Panc1 (cell line): ENCODE measurements around the gene ENTPD7. TPM values are rescaled to one million over a fixed set of nuclear protein-coding genes. Genes with fewer than 3 reads are reported as not detected.

Source experiments
- ATAC-seq: fragments of 200-7000 bp; cut with Tn5 transposase; 2 replicates; pipeline ENCODE4 v1.9.1; 2020; ENCODE audit warnings: mild to moderate bottlenecking, moderate library complexity
- BruUV-seq: library from RNA; stranded (reverse); fragments of 400-500 nt; replicated peaks from 2 replicates; lab custom pipeline; 2021; lab: Mats Ljungman, UMichigan
- CTCF ChIA-PET: fragments of 300-600 bp; sonication (Branson Sonifier 250); formaldehyde crosslinking; loops from one replicate; lab custom pipeline; 2022; ENCODE audit warnings: antibody characterized with exemption; lab: Charles Lee
- POLR2A ChIA-PET: fragments of 300-600 bp; sonication (Branson Sonifier 250); formaldehyde crosslinking; loops from one replicate; lab custom pipeline; 2022; ENCODE audit warnings: antibody characterized with exemption; lab: Charles Lee
- DNase-seq: peaks from one replicate; pipeline ENCODE4 v3.0.0-alpha.2; 2010; ENCODE audit warnings: low read depth, low spot score
- H3K27ac ChIP-seq: 2 replicates; pipeline ENCODE4 v1.5.1; 2011; ENCODE audit warnings: mild to moderate bottlenecking, low read length, inconsistent platforms
- H3K27me3 ChIP-seq: fragments of 200-500 bp; sonication (Bioruptor generic); 2 replicates; pipeline ENCODE4 v1.6.0; 2014; ENCODE audit warnings: low read length, inconsistent platforms; ENCODE audit not compliant: control insufficient read depth, insufficient read depth
- H3K36me3 ChIP-seq: fragments of 200-500 bp; sonication (Bioruptor generic); 2 replicates; pipeline ENCODE4 v1.5.1; 2014; ENCODE audit warnings: inconsistent platforms, mild to moderate bottlenecking, low read length, moderate library complexity; ENCODE audit not compliant: control insufficient read depth, insufficient read depth
- H3K4me1 ChIP-seq: 2 replicates; pipeline ENCODE4 v1.5.1; 2011; ENCODE audit warnings: inconsistent platforms, mild to moderate bottlenecking, low read length, moderate library complexity; ENCODE audit not compliant: control insufficient read depth, insufficient read depth
- H3K4me3 ChIP-seq, 2 experiments: 2 replicates each; pipeline ENCODE4 v1.5.1; 2011 to 2012; ENCODE audit warnings: low read depth in 2 of 2, low read length in 2 of 2, mild to moderate bottlenecking in 2 of 2, inconsistent platforms in 1 of 2, moderate library complexity in 1 of 2
- H3K9me3 ChIP-seq: fragments of 200-500 bp; sonication (Bioruptor generic); 2 replicates; pipeline ENCODE4 v1.5.1; 2014; ENCODE audit warnings: low read depth, mild to moderate bottlenecking, inconsistent platforms, low read length, moderate library complexity; ENCODE audit not compliant: control insufficient read depth, insufficient read depth
- POLR2AphosphoS5 ChIP-seq: IDR thresholded peaks from 2 replicates; pipeline ENCODE4 v1.6.1; 2012; ENCODE audit warnings: mild to moderate bottlenecking, low read depth, low read length, moderate library complexity
- SIN3A ChIP-seq: IDR thresholded peaks from 2 replicates; pipeline ENCODE4 v1.6.1; 2012; ENCODE audit warnings: low read depth, mild to moderate bottlenecking, low read length, moderate library complexity, borderline replicate concordance; ENCODE audit not compliant: insufficient read depth
- TCF7L2 ChIP-seq: IDR thresholded peaks from 2 replicates; pipeline ENCODE4 v1.6.1; 2011; ENCODE audit warnings: mild to moderate bottlenecking, low read depth, low read length, inconsistent platforms
- in situ Hi-C: cut with HindIII; loops from 2 replicates; pipeline ENCODE4 v1.10.0; 2016; ENCODE audit warnings: low sequenced_read_pairs, low pct_unique_long_range_greater_than_20kb
- intact Hi-C: fragments of 100-400 bp; cut with micrococcal nuclease; formaldehyde crosslinking; loops from one replicate; pipeline ENCODE4 v1.10.0; 2022; ENCODE audit not compliant: unreplicated experiment
- total RNA-seq: library from RNA; stranded (reverse); gene quantifications from one replicate; pipeline ENCODE4 v1.2.1, GENCODE V29; 2021; ENCODE audit not compliant: unreplicated experiment
- TF ChIP-seq, protein P1 (sequence below), 2 experiments: IDR thresholded peaks; 2 replicates each; pipeline ENCODE4 v1.6.1; 2011 to 2012; ENCODE audit warnings: low read depth in 2 of 2, control low read depth in 1 of 2, low read length in 1 of 2, mild to moderate bottlenecking in 1 of 2, moderate library complexity in 1 of 2; ENCODE audit not compliant: insufficient read depth in 1 of 2
- TF ChIP-seq, protein P2 (sequence below): fragments of 450-650 bp; IDR thresholded peaks from 2 replicates; pipeline ENCODE4 v1.5.1; 2017; ENCODE audit warnings: mild to moderate bottlenecking

ENTPD7 gene
- total RNA-seq, 1 experiment from 2014 or later: 15.9 TPM

DNA sequence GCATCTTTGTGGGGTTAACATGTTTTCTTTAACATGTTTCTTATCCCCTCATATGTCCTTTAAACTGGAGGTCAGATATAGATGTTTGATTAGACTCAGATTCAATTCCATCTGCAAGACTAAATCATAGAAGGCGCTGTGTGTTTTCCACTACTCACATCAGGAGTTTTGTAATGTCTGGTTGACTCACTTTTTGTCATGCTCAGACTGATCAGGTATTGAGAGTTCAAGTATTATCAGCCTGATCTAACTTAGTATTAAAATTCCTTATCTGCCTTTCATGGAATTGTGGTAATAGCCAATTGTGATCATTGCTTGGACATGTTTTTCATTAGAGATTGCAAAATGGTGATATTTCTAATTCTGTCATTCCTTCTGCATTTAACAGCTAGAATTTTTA lies 30.2 kb downstream of the ENTPD7 start:
- ChIA-PET POLR2A (no interaction called here), CTCF (no interaction called here)
- no TSS peak for BruUV-seq
- Histone ChIP-seq H3K4me1 (no peaks in the 10 kb centered on the region), H3K9me3 (no peaks in the 10 kb centered on the region), H3K36me3 (peaks cover 3% of the 10 kb centered on the region), H3K27ac (no peak overlapping the region), H3K4me3 (no peak overlapping the region), H3K27me3 (no peaks in the 10 kb centered on the region)
- ATAC-seq (no peak), DNase-seq (no peak)
- intact Hi-C loops (no loop called here), in situ Hi-C loops (no loop called here)
- TF ChIP-seq, protein P1, sequence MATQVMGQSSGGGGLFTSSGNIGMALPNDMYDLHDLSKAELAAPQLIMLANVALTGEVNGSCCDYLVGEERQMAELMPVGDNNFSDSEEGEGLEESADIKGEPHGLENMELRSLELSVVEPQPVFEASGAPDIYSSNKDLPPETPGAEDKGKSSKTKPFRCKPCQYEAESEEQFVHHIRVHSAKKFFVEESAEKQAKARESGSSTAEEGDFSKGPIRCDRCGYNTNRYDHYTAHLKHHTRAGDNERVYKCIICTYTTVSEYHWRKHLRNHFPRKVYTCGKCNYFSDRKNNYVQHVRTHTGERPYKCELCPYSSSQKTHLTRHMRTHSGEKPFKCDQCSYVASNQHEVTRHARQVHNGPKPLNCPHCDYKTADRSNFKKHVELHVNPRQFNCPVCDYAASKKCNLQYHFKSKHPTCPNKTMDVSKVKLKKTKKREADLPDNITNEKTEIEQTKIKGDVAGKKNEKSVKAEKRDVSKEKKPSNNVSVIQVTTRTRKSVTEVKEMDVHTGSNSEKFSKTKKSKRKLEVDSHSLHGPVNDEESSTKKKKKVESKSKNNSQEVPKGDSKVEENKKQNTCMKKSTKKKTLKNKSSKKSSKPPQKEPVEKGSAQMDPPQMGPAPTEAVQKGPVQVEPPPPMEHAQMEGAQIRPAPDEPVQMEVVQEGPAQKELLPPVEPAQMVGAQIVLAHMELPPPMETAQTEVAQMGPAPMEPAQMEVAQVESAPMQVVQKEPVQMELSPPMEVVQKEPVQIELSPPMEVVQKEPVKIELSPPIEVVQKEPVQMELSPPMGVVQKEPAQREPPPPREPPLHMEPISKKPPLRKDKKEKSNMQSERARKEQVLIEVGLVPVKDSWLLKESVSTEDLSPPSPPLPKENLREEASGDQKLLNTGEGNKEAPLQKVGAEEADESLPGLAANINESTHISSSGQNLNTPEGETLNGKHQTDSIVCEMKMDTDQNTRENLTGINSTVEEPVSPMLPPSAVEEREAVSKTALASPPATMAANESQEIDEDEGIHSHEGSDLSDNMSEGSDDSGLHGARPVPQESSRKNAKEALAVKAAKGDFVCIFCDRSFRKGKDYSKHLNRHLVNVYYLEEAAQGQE (IDR thresholded peaks at IDR 0.05; ENCODE audit: insufficient read depth in 1 of 2, low read depth in 2 of 2, low read length in 1 of 2): no peak
- TF ChIP-seq POLR2AphosphoS5 (no peak), SIN3A (no peak), TCF7L2 (no peak)
- TF ChIP-seq, protein P2, sequence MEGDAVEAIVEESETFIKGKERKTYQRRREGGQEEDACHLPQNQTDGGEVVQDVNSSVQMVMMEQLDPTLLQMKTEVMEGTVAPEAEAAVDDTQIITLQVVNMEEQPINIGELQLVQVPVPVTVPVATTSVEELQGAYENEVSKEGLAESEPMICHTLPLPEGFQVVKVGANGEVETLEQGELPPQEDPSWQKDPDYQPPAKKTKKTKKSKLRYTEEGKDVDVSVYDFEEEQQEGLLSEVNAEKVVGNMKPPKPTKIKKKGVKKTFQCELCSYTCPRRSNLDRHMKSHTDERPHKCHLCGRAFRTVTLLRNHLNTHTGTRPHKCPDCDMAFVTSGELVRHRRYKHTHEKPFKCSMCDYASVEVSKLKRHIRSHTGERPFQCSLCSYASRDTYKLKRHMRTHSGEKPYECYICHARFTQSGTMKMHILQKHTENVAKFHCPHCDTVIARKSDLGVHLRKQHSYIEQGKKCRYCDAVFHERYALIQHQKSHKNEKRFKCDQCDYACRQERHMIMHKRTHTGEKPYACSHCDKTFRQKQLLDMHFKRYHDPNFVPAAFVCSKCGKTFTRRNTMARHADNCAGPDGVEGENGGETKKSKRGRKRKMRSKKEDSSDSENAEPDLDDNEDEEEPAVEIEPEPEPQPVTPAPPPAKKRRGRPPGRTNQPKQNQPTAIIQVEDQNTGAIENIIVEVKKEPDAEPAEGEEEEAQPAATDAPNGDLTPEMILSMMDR: no peak

DNA sequence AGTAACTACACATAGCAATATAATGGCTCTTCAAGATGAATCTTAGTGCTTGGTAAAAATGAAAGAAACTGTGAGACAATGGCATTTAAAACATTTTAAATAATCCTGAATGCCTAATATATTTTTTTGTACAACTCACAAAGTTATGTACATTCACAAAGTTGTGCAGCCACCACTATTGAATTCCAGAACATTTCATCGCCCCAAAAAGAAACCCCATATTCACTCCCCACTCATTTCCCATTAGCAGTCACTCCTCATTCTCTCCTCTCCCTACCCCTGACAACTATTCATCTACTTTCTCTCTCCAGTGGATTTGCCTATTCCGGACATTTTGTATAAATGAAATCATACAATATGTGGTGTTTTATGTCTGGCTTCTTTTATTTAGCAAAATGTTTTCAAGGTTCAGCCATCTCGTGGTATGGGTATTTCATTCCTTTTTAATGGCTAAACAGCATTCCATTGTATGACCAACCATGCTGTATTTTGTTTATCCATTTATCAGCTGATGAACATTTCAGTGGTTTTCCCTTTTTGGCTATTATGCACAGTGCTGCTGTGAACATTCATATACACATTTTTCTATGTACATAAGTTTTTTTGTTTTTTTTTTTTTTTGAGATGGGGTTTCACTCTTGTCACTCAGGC lies 34.7 kb downstream of the ENTPD7 start:
- in situ Hi-C loops (no loop called here), intact Hi-C loops (no loop called here)
- no peaks in the 10 kb centered on the region for H3K27me3 ChIP-seq
- no peaks in the 10 kb centered on the region for H3K9me3 ChIP-seq
- H3K4me3 ChIP-seq: no peak overlapping the region
- H3K36me3 ChIP-seq: peaks cover 8% of the 10 kb centered on the region
- no peak for DNase-seq
- BruUV-seq: no TSS peak
- no peaks in the 10 kb centered on the region for H3K4me1 ChIP-seq
- POLR2A ChIA-PET: no interaction called here
- ATAC-seq: no peak
- CTCF ChIA-PET: no interaction called here
- TF ChIP-seq POLR2AphosphoS5 (no peak), SIN3A (no peak), TCF7L2 (no peak)
- TF ChIP-seq, protein P2: no peak
- TF ChIP-seq, protein P1 (IDR thresholded peaks at IDR 0.05; ENCODE audit: insufficient read depth in 1 of 2, low read depth in 2 of 2, low read length in 1 of 2): no peak
- no peak overlapping the region for H3K27ac ChIP-seq
